GM19372 (cell line): ENCODE measurements around the gene PRDM16.

Experiments
- ATAC-seq: cut with Tn5 transposase; IDR thresholded peaks from one replicate; pipeline ENCODE4 v1.9.1; 2021; ENCODE audit warnings: mild to moderate bottlenecking, low read depth, moderate library complexity; ENCODE audit not compliant: unreplicated experiment

PRDM16 gene

DNA sequence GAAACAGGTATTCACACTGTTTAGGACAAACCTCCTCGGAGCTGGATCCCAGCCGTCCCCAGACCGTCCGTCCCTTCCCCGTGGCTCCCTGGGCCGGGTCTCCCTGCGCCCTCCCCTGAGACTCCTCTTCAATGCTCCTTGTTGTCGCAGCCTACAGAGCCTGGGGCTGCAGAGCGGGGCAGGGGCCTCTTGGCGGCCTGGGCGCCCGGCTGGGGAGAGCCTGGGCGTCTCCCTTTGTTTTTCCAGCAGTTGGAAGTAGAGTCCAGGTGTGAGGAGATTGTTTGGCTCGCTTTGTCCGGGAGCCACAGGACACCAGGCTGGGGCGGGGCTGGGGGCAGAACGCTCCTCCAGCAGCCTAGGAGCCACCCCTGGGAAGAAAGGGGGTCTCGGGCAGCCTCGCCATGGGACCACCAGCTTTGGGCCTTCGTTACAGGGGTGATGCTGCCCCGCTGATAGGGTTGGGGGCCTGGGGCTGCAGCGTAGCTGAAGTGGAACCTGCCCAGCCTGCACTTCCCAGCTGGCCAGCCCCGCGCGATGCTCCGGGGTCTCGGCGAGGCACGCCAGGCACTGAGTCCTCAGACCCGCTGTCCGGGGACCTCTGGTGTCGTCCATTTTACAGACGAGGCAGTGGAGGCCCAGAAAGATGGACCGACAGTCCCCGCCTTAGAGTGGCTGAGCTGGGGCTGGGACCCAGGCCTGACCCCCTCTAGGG lies 66.9 kb downstream of the PRDM16 start:
- ATAC-seq = no peak

DNA sequence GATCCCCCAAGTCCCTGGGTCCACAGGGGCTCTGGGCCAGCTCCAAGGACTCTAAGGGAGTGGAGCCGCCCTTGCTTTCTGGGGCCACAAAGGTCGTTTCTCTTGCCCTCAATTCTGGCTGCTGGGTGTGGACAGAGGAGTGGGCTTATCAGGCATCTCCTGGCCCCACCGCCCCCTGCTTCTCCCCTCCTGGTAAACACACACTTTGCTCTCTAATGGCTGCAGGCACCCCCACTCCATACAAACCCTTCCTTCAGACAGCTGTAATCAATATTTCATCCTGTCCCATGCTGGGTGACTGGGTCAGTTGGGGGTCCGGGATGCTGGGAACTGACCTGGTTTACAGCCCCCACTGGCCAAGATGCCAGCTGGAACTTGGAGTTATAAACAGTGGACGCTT lies 67.5 kb downstream of the PRDM16 start:
- no peak for ATAC-seq

DNA sequence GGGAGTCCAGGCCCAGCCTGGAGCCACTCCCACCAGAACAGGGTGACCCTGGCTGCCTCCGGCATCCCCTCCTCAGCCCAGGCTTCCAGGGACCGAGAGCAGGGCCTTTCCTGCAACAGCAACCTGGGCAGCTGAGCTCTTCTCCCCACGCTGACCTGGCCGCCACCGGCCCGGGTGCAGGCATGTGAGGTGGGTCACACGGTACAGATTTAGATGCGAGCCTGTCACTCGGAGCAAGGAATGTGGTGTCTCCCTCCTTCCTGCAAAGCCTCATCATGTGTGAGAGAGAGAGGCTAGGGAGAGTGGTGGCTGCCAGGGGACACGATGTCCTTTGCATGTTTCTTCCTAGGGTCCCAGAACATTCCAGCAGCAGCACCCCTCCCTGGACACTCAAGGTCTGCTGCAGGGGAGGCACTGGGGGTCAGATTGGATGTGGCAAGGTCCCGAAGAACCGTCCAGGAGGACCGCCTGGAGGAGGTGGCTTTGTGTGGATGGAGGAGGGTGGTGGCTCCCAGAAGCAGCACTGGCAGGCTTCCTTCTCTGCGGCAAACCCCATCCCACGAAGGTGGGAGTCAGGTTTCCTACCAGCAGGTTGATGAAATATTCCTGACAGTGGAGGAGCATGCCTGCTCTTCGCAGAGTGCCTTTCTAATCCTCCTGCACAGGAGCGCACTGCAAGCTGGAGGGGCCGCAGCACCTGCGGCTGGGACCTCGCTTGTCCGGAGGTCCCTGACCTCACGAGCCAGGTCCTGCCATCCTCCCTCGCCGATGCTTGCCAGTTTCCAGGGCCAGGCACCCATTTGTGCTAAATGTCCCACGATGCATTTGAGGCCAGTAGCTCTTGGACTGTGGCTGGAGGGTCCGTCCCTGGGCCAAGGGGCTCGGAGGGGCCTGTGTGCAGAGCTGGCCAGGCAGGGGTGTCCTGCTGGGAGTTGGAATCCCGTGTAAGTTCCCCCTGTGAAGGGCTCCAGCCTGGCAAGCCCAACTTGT lies 68.4 kb downstream of the PRDM16 start:
- no peak for ATAC-seq

DNA sequence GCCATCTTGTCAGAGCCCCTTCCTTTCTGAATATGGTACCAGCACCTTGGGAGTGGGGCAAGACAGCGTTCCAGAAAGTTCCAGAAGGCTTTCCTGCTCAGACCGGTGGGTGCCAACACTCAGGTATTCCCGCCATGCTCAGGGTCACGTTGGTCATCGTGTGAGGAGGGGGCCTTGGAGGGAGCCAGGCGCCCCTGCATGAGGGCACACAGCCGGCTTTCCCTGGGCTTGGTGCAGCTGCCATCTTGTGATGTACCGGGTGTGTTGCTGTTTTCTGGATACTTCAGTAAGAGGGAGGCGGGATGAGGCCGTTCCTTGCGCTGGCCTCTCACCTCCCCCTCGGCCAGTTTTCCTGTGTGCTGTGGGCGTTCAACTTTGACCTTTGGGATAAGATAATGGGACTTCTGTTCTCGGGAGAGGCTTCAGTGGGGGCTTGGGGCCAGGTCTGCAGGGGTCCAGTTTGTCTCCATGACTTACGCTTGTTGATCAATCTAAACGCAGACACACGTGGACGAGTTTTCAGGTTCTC lies 69.7 kb downstream of the PRDM16 start:
- no peak for ATAC-seq

- no peak for ATAC-seq
These were observed 70.4 kb downstream of the PRDM16 start for GRCh38 chr1:3139451-3139852.

DNA sequence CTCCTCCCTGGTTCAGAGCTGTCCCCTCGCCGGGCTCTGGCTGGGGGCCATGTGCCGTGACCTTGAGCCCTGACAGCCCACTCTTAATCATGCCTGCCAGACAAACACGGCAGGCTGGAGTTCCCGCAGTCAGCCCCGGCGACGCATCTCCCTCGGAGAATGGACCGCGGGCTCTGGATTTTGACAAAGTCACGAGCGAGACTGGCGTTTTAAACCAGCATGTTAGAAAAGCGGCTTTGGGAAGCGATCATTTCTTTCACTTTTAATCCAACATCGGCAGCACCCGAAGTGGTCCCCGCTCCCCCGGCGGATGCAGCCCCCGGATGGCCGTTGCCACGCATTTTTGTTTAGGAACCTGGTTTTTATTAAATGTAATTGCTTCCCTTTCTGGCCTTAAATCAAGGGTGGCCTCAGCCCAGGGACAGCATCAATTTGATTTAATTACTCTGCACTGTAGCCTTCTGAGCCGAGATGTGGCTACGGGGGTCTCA lies 70.9 kb downstream of the PRDM16 start:
- ATAC-seq = no peak

GRCh38 chr1:3140437-3140836 lies 71.4 kb downstream of the PRDM16 start:
- ATAC-seq = no peak

DNA sequence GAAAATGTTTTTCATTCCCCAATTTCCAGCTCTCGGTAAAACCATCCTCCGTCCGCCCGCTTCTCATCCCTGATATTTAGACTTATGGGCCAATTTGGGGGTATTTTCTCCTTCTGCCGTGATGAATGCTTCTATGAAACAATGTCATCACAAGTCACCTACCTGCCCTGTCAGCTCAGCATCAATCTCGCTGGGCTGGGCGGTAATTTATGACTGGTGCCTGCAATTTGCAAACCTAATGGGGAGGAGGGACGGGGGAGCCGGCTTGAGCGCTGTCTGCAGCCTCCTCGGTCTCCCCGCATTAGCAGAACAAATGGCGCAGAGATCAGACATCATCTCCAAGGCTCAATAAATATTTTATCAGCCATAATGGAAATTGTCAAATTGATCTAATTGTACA lies 72.1 kb downstream of the PRDM16 start:
- ATAC-seq = no peak

GRCh38 chr1:3141836-3142235 lies 72.8 kb downstream of the PRDM16 start:
- no peak for ATAC-seq

- no peak for ATAC-seq
These were observed 73.2 kb downstream of the PRDM16 start for GRCh38 chr1:3142236-3142635.

DNA sequence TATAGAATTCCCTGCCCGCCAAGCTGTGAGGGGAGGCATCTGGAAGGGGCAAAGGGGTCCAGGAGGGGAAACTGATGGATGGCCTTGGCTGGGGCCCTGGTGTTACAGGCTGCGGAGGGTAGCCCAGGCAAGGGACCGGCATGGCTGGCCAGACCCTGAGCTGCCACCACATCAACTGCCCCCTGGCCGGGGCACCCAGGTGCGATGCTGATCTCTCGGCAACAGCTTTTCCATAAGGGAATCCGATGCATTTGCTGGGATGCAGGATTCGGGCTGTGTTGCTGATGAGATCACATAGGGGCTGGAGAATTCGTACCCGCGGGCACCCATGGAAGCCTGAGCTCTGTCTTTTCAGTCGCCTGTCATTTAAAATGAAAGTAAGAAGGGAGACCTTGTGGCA lies 73.7 kb downstream of the PRDM16 start:
- ATAC-seq = no peak

DNA sequence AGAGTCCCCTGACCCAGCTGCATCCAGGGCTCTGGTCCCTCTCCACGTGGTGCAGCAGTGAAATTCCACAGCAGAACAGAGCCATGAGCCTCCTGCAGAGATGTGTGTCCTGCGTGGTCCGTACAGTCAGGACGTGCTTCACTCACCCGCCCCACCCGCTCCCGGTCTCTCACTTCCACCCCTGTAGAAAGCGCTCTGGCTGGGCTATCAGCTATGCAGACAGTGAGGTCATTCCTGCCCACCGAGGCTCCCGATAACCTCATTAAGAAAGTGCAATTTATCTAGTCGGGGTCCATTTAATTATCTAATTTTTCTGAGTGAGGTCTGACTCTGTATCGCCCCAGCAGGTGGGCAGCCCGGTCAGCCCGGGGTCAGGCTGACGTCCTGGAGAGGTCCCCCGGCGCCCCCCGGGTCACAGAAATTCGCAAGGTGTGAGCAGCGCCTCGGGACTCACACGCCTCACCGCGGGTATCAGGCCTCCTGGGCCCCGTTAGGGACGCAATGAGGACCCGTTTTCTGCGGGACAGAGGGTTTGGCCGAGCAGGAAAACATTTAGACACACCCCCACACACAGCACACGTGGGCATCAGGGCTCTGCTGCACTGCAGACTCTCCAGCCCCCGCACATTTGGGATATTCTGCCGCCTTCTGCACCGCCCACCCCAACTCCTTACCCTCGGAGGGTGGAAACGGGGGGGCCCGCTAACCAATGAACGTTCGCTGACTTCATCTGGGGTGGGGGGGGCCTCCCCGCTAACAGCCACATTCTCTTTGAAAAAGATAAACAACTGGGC lies 76.7 kb downstream of the PRDM16 start:
- no peak for ATAC-seq

DNA sequence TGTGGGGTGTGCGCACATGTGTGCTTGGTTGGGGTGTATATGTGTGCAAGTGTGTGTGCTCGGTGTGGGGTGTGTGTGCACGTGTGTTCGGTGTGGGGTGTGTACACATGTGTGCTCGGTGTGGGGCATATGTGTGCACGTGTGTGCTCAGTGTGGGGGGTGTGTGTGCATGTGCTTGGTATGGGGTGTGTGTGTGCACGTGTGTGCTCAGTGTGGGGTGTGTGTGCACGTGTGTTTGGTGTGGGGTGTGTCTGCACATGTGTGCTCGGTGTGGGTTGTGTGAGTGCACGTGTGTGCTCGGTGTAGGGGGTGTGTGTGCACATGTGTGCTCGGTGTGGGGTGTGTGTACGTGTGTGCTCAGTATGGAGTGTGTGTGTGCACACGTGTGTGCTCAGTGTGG lies 77.5 kb downstream of the PRDM16 start:
- ATAC-seq = no peak

DNA sequence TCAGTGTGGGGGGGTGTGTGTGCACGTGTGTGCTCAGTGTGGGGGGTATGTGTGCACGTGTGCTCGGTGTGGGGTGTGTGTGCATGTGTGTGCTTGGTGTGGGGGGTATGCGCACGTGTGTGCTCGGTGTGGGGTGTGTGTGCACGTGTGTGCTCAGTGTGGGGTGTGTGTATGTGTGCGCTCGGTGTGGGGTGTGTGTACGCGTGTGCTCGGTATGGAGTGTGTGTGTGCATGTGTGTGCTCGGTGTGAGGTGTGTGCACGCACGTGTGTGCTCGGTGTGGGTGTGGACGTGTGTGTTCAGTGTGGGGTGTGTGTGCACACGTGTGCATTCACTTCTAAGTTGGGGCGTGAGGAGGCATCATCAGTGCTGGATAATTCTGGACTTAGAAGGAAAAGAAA lies 77.9 kb downstream of the PRDM16 start:
- ATAC-seq = no peak

DNA sequence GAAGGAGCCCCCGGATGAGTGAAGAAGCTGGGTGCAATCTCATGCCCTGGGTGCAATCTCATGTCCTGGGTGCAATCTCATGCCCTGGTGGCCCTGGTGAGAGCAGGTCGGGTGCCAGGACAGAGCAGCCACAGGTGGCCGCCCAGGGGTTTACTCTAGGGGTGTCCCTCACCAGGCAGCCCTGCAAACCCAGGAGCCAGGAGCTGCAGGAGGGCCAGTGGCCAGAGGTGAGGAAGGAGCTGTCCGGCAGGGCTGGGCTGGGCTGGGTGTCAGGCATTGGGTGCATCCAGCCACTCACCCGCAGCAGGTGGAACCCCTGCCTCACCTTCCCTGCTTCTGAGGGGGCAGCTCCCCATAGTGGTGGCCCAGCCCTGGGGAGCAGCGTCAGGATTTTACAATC lies 79.2 kb downstream of the PRDM16 start:
- ATAC-seq = no peak

GRCh38 chr1:3149277-3149676 lies 80.3 kb downstream of the PRDM16 start:
- no peak for ATAC-seq

DNA sequence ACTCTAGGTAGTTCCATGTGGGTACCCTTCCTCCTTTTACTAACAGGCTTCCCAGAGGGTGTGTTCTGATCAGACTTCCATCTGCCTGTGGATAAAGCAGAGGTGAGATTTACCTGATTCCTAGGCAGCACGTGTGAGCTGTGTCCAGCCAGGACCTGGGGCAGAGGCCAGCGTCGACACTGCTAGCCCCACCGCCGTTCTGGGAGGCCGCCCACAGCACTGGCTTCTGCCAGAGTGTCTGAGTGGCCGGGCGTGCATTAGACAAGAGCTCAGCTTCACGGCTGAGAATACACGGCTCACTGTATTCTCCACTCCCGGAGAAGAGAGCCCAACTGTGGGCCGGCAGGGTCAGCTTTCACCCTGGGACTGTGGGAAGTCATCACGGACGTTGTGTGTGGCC lies 82.5 kb downstream of the PRDM16 start:
- ATAC-seq = no peak

GRCh38 chr1:3152143-3152542 lies 83.1 kb downstream of the PRDM16 start:
- ATAC-seq = no peak

GRCh38 chr1:3153197-3153596 lies 84.2 kb downstream of the PRDM16 start:
- no peak for ATAC-seq
